Coronary artery (tissue), 2 donors: ENCODE results near the gene PPIL4.

Source experiments
- DNase-seq: peaks from one replicate; pipeline ENCODE4 v3.0.0-alpha.2; 2017; ENCODE audit warnings: low spot score
- H3K27ac ChIP-seq, 2 donors: fragments of 200-600 bp; sonication (generic); one replicate each; pipeline ENCODE4 v1.5.1; 2016 to 2019
- H3K4me3 ChIP-seq: fragments of 200-600 bp; sonication (generic); 2 replicates; pipeline ENCODE4 v1.5.1; 2016; ENCODE audit warnings: mild to moderate bottlenecking, moderate library complexity
- CTCF ChIP-seq: fragments of 200-600 bp; sonication (generic); IDR thresholded peaks from one replicate; pipeline ENCODE4 v1.5.1; 2019; ENCODE audit warnings: antibody characterized with exemption

Gene PPIL4

GRCh38 chr6:149493761-149494320 is 52.0 kb downstream of the PPIL4 start:
- Histone ChIP-seq H3K27ac (no peak overlapping the region), H3K4me3 (no peak overlapping the region)
- no peak for DNase-seq
- no peak for TF ChIP-seq CTCF

GRCh38 chr6:149492798-149493343 is 53.0 kb downstream of the PPIL4 start:
- no peak overlapping the region for H3K27ac ChIP-seq

GRCh38 chr6:149489967-149490366 is 55.9 kb downstream of the PPIL4 start:
- Histone ChIP-seq H3K4me3 (no peak overlapping the region), H3K27ac (no peak overlapping the region)
- no peak for DNase-seq
- TF ChIP-seq CTCF: no peak

More at GRCh38 chr6:149492798-149493343, 53.0 kb downstream of the PPIL4 start:
- TF ChIP-seq CTCF: no peak
- no peak overlapping the region for H3K4me3 ChIP-seq
- no peak for DNase-seq

- H3K4me3 ChIP-seq: no peak overlapping the region
- no peak for DNase-seq
- H3K27ac ChIP-seq: no peak overlapping the region
- no peak for TF ChIP-seq CTCF
Observed at GRCh38 chr6:149488815-149489214, 57.0 kb downstream of the PPIL4 start.

- DNase-seq: no peak
- TF ChIP-seq CTCF: no peak
- H3K27ac ChIP-seq: no peak overlapping the region
- no peak overlapping the region for H3K4me3 ChIP-seq
Observed at GRCh38 chr6:149487316-149487715, 58.5 kb downstream of the PPIL4 start.

GRCh38 chr6:149484733-149485700 is 60.8 kb downstream of the PPIL4 start, which contains the start of gene ZC3H12D:
ZC3H12D (minus strand) TSS chr6:149485014; CDS start chr6:149474543, 10,471 bp downstream.
- Histone ChIP-seq H3K27ac (peak within 1 kb of the TSS in 1 of 2 donors; percentile 68), H3K4me3 (peak within 1 kb of the TSS; percentile 25)
- no peak for DNase-seq
- no peak for TF ChIP-seq CTCF
